GM12801 (cell line): ENCODE data around the gene GUCY1A2.

Experiments used
- TF ChIP-seq, protein P1 (sequence below): IDR thresholded peaks from one replicate; pipeline ENCODE4 v1.5.1; 2011; ENCODE audit warnings: control low read depth; ENCODE audit not compliant: insufficient read length; ENCODE audit errors: extremely low read depth

GUCY1A2 gene

DNA sequence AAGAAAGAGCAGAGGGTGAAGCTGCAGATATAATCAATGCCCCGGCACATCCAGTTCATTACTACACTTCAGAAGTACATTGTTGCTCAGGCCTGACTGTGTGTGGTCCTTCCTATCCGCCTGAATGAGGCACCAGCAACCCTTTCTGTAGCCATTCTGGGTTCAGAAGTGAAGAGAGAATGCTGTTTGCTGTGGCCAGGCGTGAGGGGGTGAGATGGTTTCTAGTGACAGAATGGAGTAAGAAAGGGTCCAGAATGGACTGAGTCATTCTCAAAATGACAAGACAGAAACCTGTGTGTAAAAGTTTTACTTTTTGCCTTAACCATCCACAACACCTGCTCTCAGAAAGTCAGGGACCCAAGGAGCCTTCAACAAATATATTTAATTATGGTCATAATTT is 334.8 kb downstream of the GUCY1A2 start:
- TF ChIP-seq, protein P1, sequence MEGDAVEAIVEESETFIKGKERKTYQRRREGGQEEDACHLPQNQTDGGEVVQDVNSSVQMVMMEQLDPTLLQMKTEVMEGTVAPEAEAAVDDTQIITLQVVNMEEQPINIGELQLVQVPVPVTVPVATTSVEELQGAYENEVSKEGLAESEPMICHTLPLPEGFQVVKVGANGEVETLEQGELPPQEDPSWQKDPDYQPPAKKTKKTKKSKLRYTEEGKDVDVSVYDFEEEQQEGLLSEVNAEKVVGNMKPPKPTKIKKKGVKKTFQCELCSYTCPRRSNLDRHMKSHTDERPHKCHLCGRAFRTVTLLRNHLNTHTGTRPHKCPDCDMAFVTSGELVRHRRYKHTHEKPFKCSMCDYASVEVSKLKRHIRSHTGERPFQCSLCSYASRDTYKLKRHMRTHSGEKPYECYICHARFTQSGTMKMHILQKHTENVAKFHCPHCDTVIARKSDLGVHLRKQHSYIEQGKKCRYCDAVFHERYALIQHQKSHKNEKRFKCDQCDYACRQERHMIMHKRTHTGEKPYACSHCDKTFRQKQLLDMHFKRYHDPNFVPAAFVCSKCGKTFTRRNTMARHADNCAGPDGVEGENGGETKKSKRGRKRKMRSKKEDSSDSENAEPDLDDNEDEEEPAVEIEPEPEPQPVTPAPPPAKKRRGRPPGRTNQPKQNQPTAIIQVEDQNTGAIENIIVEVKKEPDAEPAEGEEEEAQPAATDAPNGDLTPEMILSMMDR, result no peak

DNA sequence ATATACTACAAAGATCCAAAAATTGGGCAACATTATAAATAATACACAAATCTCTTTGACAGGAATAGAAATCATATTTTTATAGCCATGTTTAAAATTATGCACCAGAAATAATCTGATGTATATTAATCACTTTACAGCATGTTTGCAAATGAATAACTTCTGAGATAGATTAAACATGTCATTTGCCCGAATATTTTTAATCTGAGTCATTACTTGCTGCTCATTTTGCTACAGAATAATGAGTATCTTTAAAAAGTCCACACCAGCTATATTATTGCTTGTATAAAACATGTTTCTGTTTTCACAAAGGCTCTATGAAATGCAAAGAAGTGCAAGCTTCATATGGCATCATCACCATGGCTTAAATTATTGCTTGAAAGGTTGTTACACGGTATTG is 336.8 kb downstream of the GUCY1A2 start:
- TF ChIP-seq, protein P1, result no peak

DNA sequence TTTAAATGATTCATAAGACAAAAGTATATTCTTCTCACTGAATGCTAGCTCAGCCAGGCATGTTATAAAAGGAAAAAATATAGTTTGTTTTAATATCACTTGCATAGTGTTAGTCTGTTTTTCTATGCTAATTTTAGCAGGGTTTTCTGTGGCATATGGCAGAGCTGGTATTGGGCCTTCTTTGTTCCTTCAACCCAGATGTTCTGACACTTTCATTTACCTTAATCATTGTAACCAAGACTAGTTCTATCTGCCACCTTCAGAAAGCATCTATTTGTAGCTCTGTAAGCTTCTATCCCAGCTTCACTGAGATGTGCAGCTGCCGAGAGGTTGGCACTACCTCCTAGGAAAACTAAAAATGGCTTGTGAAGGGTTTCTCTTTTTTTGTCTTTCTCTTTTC is 338.7 kb downstream of the GUCY1A2 start:
- TF ChIP-seq, protein P1, result no peak

DNA sequence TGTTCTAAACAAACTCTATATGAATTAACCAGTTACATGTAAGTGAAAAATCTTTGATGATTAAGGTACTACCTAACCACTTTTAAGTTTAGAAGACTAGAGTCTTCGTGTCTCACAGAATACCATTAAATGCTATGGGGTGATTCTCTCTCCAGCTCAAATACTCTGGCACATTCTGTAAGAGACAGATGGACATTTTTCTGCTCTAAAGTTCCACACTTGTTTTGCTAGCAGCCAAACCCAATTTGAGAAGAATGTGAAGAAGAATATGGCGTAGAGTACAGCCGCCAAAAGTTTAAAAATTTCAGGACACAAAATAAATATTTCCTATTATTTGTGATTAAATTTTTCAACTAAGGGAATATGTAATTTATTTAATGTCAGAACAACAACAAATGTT is 339.1 kb downstream of the GUCY1A2 start:
- TF ChIP-seq, protein P1, result no peak

DNA sequence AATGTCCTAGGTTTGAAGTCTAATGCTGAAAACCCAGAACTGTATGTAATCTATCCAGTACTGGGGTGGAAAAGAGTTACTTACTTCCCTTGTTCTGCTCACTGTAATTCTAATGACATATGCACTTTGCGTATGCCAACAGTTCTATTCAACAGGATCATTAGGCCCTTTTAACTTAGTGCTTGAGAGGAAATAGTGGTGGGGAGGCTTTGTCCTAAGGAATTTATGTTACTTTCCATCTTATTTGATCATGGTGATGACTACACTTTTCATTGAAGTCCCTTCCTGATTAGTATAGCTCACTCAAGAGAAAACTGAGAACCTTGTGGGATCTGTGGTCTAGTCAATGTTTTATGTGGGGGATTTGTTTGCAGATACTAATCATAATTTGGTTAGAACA is 348.2 kb downstream of the GUCY1A2 start:
- TF ChIP-seq, protein P1, result no peak

DNA sequence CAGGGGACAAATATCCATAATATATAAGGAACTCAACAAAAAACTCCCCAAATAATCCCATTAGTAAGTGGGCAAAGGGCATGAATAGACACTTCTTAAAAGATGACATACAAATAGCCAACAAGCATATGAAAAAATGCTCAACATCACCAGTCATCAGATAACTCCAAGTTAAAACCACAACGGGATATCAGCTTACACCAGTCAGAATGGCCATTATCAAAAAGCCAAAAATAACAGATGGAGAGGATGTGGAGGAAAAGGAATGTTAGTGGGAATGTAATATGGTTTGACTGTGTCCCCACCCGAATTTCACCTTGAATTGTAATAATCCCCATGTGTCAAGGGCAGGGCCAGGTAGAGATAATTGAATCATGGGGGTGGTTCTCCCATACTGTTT is 350.1 kb downstream of the GUCY1A2 start:
- TF ChIP-seq, protein P1, result no peak

DNA sequence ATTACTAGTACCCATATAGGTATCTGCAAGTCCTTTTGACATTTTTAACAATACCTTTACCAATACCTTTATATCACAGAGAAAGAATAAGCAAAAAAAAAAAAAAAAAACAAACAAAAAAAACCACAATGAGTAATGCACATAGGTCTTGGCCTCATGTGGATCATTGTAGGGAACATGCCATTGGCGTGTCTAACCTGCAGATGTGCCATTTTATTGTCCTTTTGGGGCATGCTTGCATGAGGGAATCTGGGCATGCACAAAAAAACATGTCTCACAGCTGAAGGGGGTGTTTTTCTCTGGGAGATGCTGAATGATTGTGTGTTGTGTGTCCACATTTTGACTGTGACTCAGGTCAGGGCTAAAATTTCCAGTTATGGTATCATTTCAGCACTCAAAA is 361.6 kb downstream of the GUCY1A2 start:
- TF ChIP-seq, protein P1, result no peak

DNA sequence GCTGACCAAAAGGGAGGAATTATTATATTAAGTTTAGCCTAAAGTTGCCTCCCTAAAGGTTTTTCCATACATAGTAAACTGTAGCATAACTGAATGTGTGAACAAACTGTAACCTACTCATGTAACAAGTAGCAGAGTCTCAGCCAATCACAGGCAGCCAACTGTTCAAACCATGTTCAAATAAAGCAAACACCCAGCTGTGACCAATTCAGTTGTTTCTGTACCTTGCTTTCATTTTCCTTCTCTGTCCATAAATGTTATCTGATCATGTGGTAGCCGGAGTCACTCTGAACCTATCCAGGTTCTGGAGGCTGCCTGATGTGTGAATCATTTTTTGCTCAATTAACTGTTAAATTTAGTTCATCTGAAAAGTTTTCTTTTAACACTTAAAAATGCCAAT is 373.5 kb downstream of the GUCY1A2 start:
- TF ChIP-seq, protein P1, result no peak
